GM12892 (cell line): ENCODE measurements around the gene TMEM267.

ENCODE experiments used
- DNase-seq: peaks from one replicate; pipeline ENCODE4 v3.0.0; 2011; ENCODE audit not compliant: insufficient read length
- FAIRE-seq: peaks from 2 replicates; lab custom pipeline; 2011; peaks lifted over from hg19 to GRCh38; lab: Jason Lieb, UNC
- POLR2A ChIP-seq: IDR thresholded peaks from 2 replicates; pipeline ENCODE4 v1.6.1; 2011; ENCODE audit warnings: low read depth, low read length, control low read depth
- POLR2AphosphoS5 ChIP-seq: IDR thresholded peaks from 2 replicates; pipeline ENCODE4 v1.6.1; 2011; ENCODE audit warnings: low read depth, low read length, control low read depth

TMEM267 gene

DNA sequence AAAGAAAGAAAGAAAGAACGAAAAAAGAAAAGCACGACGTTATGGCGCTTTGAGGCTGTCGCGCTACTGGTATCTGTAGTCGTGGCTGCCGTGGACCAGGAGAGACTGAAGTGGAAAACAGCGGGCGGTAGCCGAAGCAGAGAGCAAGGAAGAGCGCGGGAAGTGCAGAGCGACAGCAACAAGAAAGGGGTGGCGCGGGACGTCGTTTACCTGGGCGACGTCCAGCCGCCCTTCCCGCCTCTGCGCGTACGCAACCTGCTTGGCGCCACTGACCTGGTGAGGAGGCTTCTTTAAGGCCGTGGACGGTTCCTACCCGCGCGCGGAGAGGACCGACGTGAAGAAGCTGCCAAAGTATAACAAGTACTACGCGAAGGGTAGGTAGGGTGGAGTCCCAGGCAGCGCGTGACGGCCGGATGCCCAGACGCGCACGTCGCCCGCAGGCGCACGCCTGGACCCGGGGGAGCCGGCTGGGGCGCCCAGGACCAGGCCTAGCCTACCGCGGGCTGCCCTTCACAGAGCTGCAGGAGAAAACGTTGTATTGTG is 86.8 kb downstream of the TMEM267 start:
- TF ChIP-seq POLR2AphosphoS5 (no peak; the same call in 1 of the 2 replicates), POLR2A (peak; percentile 76)
- FAIRE-seq, result peak; percentile 91
- DNase-seq, result peak; percentile 67
